NCI-H446 treated with DMSO at 0.1 percent for 48 hours (cell line): ENCODE results near the gene CASKIN2.
"Not testable (repeated sequence)": the region's sequence is repeated elsewhere in the genome, so short reads cannot be mapped to it uniquely, and the experiment has no call there.

Experiments
- DNase-seq: peaks from one replicate; lab custom pipeline; 2025; lab: John Stamatoyannopoulos, UW

The CASKIN2 gene

GRCh38 chr17:75521290-75521689 is 6.0 kb upstream of the CASKIN2 start:
- DNase-seq, result no peak

DNA sequence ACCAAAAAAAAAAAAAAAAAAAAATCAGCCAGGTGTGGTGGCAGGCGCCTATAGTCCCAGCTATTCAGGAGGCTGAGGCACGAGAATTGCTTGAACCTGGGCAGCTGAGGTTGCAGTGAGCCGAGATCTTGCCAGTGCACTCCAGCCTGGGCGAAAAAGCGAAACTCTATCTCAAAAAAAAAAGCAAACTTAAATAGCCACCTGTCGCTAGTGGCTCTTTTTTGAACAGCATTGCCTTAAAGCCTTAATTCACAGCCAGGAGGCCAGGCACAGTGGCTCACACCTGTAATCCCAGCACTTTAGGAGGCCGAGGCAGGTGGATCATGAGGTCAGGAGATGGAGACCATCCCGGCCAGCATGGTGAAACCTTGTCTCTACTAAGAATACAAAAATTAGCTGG is 5.1 kb upstream of the CASKIN2 start:
- DNase-seq, result not testable (repeated sequence)

DNA sequence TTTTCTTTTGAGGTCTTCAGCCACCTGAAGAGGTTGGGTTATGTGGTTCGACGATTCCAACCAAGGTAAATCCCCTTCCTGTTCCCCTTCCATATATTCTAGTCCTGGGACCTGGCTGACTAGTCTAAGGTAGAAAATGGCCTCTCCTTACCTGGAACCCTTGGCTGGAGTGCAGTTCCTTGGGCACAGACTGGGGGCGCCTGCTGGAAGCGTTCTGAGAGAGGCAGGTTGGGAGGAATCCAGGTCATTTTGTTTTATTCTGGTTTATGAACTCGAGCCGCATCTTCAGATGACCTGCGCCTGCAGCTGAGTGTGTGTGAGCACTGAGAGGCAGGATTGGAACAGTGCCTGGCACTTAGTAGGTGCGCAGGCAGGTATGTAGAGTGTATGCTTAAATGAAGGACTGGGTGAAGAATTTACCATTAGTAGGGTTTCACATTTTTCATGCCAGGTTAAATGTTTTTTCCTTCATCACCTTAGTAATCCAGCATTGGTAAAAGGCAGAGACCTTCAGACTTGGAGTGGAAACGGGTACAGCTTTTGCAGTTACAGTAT is 3.7 kb upstream of the CASKIN2 start:
- DNase-seq, result no peak

DNA sequence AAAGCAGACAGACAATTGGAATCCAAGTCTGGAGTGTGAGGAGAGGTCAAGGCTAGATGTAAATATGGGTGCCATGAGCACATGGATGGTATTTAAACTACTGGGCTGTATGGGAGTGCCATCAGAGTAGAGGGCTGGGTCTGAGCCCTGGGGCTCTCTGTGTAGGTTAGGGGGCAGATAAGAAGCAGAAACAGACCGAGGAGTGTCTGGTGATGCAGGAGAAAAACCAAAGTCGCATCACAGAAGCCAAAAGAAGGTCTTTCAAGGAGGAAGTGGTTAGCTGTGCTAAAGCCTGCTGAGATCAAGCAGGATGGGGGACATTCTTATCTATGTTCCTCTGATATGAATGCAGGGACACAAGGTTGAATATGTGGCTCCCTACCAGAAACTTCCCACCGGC is 2.9 kb upstream of the CASKIN2 start:
- DNase-seq, result no peak

GRCh38 chr17:75517297-75517865 is 2.0 kb upstream of the CASKIN2 start:
- DNase-seq, result no peak

GRCh38 chr17:75516619-75517296 is 1.4 kb upstream of the CASKIN2 start:
- DNase-seq, result no peak

DNA sequence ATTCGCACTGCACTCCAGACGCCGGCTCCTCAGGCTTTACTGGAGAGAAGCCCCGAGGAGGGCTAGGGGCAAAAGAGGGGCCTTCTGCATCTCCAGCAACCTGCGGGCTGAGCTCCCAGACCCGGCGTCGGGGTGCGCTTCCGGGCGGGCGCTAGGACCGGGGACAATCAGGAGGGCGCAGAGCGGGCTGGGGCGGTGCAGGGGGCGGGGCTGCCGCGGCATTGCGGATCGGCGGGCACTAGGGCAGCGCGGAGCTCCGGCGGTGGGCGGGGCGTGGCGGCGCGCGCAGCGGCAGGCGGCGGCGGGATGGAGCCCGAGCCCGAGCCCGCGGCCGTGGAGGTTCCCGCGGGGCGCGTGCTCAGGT is 900 bp upstream of the CASKIN2 start, which contains the start of gene TSEN54:
Gene TSEN54, plus strand, starts transcription at position 274 of the 364 bp plus-strand sequence. Its CDS starts 33 bp downstream, at position 307.
- peak; percentile 76 for DNase-seq

GRCh38 chr17:75514919-75515495 is 330 bp downstream of the CASKIN2 start:
- no peak for DNase-seq

- DNase-seq, result no peak
Observed at GRCh38 chr17:75514299-75514918, 928 bp downstream of the CASKIN2 start.

DNA sequence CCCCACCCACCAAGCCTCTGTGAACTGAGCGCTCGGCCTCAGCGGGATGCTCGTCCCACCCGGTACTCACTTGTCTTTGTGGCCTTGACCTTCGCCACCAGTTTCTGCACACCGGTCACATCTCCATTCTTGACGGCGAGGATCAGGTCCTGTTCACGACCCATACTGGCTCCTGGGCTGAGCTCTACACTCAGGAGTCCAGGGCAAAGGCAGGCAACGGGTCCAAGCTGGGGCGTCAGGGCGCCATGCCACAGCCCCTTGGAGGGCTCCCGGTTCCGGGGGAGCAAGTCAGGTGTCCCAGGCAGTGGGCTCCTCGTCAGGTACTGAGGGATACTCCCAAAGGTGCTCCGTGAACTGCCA is 1.7 kb downstream of the CASKIN2 start:
- no peak for DNase-seq

DNA sequence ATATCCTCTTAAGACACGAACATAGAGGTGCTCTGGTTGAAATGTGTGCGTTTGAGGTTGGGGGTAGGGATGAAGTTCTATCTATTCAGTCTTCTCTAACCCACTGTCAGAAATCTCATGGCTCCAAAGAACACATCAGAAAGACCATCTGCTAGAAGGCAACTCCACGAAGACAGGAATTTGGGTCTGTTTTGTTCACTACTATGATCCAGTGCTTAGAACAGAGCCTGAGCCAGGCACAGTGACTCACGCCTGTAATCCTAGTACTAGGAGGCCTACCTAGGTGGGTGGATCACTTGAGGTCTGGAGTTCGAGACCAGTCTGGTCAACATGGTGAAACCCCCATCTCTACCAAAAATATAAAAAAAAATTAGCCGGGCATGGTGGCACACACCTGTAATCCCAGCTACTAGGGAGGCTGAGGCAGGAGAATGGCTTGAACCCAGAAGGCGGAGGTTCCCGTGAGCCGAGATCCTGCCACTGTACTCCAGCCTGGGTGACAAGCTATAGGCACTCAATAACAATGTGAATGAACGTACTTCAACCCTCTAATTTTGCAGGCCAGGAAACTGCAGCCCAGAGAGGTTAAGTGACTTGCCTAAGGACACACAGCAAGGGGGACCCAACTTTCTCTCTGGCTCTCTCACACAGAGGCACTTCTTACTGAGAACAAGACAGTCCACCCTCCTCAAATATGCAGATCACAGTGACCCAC is 2.3 kb downstream of the CASKIN2 start:
- DNase-seq, result no peak

DNA sequence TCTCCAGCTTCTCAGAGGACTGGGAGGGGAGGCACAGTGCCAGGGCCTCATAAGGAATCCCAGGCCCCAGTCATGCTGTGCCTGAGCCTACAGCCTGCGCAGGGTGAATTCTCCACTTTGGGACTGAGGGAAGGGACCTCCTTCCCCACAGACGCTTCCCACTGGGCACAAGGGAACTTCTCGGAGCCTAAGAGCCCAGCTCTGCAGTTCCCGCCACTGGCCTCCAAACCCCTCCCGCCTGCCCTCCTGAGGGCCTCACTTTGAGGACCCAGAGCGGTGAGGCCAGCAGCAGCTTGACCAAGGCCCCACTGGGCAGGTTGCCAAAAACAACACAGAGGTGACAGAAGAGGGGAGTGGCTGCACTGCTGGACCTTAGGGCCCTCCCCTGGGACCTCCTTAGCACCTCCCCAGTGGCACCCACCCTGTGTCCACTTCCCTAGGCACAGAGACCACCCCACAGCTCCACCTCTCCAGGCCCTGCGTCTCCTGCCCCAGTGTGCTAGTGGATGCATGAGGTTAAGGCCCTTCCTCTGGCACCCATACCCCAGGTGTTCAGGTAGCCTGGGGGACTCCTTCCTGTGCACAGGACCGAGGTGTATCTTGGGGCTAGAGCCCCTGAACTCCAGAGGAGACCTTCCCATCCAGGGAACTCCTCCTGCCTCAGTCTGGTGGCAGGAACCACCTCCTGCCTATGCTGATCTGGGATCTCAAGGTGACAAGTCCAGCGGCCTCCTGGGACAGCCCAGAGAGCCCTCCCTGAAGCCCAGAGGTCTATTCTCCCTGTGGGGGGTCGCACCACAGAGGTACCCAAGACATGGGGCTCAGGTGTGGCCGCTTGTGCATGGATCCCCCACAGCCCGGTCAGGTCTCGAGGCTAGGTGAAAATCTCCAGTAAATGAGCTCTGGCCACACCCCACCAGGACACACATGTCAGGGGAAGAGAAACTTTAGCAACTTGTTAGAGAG is 3.4 kb downstream of the CASKIN2 start:
- no peak for DNase-seq

DNA sequence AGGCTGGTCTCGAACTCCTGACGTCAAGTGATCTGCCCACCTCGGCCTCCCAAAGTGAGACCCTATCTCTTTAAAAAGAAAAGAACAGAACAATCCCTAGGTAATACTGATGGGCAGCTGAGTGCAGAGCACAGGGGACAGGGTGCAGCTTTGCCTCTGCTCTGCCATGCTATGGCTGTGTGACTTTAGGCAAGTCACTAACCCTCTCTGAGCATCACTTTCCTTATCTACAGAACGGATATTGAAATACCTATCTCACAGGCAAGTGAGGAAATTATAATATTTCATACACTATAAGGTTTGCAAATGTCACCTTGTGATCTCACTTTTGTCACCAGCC is 4.1 kb downstream of the CASKIN2 start:
- no peak for DNase-seq

GRCh38 chr17:75509528-75510258 is 5.6 kb downstream of the CASKIN2 start:
- no peak for DNase-seq

- DNase-seq, result no peak
Observed at GRCh38 chr17:75508931-75509361, 6.4 kb downstream of the CASKIN2 start.

- DNase-seq, result no peak
Observed at GRCh38 chr17:75507733-75508719, 7.3 kb downstream of the CASKIN2 start.

DNA sequence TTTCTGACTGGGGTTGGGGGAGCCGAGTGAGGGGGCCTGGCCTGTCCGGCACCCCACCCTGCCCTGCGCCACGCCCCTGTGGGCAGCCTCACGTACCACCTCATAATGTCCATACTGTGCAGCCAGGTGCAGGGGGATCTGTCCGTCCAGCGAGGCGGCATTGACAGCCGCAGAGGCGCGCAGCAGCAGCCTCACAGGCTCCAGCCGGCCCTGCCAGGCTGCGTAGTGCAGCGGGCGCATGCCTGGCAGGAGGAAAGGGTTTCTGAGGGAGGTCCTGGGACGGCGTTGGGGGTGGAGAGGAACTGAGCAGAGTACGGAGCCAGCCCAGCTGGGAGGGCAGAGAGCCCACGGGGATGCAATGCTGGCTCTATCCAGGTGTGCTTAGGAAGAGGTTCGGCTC is 8.4 kb downstream of the CASKIN2 start:
- DNase-seq, result no peak

DNA sequence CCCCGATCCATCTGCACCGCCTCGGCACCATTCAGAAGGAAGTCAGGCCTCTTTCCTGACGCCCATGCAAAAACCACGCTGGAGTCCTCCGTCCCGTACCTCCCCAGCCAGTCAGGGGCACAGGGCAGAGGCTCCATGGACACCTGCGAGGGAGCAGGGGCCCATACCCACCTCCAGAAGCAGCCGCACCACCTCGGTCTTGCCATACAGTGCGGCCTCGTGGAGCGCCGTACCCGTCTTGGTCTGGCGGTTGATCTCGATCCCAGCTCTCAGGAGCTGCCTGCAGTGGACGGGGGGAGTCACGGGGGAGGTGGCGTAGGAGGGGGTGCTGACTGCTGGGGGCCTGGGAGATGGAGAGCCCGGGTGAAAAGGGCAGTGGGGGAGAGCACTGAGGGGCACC is 9.2 kb downstream of the CASKIN2 start:
- no peak for DNase-seq

GRCh38 chr17:75505640-75506039 is 9.7 kb downstream of the CASKIN2 start:
- no peak for DNase-seq

DNA sequence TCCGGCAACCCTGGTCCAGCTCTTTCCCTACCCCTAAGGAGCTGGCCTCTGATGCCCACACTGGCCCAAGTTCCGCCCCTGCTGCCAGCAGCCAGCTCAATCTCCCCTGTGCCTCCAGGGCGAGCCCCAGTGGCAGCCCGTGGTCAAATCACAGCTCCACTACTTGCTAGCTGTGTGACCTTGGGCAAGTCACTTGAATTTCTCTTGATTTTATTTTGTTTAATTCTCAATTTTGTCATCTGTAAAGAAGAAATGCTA is 10.3 kb downstream of the CASKIN2 start:
- no peak for DNase-seq
